ACC112 (cell line): ENCODE data around the gene GAK.

ENCODE experiments used
- H2AFZ ChIP-seq: fragments of 200-600 bp; sonication (generic); one replicate; pipeline ENCODE4 v1.6.0; 2017; ENCODE audit warnings: antibody characterized with exemption, low read length; ENCODE audit not compliant: unreplicated experiment
- H3K27ac ChIP-seq: fragments of 200-600 bp; sonication (generic); 2 replicates; pipeline ENCODE4 v1.5.1; 2014; ENCODE audit warnings: low read depth, mild to moderate bottlenecking, antibody characterized with exemption, low read length, moderate library complexity
- H3K27me3 ChIP-seq: fragments of 200-600 bp; sonication (generic); 2 replicates; pipeline ENCODE4 v1.6.1; 2014; ENCODE audit warnings: mild to moderate bottlenecking, antibody characterized with exemption, low read length, moderate library complexity, mixed read lengths; ENCODE audit not compliant: insufficient read depth
- H3K36me3 ChIP-seq: fragments of 200-600 bp; sonication (generic); 2 replicates; pipeline ENCODE4 v1.6.1; 2016; ENCODE audit warnings: mild to moderate bottlenecking, antibody characterized with exemption, low read length, moderate library complexity, mixed read lengths; ENCODE audit not compliant: insufficient read depth
- H3K4me1 ChIP-seq: fragments of 200-600 bp; sonication (generic); one replicate; pipeline ENCODE4 v1.6.1; 2016; ENCODE audit warnings: low read length, mixed read lengths; ENCODE audit not compliant: insufficient read depth, unreplicated experiment, control insufficient read depth
- H3K4me3 ChIP-seq: fragments of 200-600 bp; sonication (generic); 2 replicates; pipeline ENCODE4 v1.5.1; 2014; ENCODE audit warnings: mild to moderate bottlenecking, low read depth, low read length
- H3K79me2 ChIP-seq: fragments of 200-600 bp; sonication (generic); one replicate; pipeline ENCODE4 v1.6.0; 2016; ENCODE audit warnings: low read length; ENCODE audit not compliant: control insufficient read depth, unreplicated experiment, insufficient read depth

Gene GAK

GRCh38 chr4:912548-913279 lies 19.4 kb downstream of the GAK start:
- Histone ChIP-seq H2AFZ (no peak overlapping the region), H3K79me2 (peaks cover 70% of the 10 kb centered on the region), H3K36me3 (peaks cover 15% of the 10 kb centered on the region; the same call in 1 of the 2 replicates), H3K4me1 (peaks cover 3% of the 10 kb centered on the region), H3K27me3 (no peaks in the 10 kb centered on the region), H3K27ac (no peak overlapping the region), H3K4me3 (no peak overlapping the region)

DNA sequence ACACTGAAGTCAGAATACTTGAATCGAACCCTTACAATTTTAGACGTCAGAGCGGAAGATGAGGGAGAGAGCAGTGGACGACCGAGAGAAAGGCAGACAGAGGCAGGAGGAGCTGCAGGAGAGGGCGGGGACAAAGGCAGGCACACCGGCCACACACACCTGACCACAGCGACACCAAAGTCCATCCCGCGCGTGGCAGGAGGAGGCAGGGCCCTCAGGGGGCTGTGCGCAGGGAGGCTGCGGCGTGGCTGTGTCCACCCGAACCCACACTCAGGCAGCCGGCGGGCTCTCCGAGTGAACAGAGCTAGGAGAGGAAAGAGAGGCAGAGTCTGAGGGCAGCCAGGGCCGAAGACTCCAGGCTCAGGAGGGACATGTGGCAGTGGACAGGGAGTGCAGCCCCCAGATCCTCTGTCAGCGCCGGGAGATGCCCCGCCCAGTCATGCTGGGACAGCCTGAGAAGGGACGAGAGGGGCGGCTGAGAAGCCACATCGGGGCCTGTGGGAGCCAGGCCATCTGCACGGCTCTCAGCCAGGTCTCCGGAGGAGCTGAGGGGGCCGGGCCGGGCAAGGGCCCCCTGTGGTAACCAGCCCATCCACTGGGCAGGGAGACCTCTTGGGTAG lies 20.1 kb downstream of the GAK start:
- Histone ChIP-seq H3K27me3 (no peaks in the 10 kb centered on the region), H3K79me2 (peaks cover 67% of the 10 kb centered on the region), H3K4me1 (peaks cover 3% of the 10 kb centered on the region), H3K4me3 (no peak overlapping the region), H3K36me3 (peaks cover 15% of the 10 kb centered on the region; the same call in 1 of the 2 replicates), H2AFZ (no peak overlapping the region), H3K27ac (no peak overlapping the region)

DNA sequence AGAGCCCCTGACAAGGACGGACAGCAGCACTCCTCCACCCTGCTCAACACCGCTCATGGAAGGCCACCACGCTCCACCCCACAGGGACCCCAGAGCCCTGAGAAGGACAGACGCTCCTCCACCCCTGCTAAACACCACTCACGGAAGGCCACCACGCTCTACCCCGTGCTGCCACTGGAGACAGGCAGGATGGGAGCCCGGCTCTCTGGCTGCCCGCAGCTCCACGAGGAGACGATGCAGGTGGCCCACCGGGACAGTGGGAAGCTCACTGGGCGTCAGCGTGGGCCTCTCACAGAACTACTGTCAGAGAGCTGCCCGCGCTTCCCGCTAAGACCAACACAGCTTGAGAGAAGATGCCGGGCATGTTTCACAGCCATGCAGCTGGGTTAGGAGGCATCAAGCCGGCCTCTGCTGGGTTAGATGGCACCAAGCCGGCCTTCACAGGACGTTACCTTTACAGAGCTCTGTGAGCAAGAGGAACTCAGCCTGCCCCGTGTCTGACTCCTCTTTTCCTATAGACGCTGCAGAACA lies 20.8 kb downstream of the GAK start:
- Histone ChIP-seq H3K4me3 (no peak overlapping the region), H3K27me3 (no peaks in the 10 kb centered on the region), H3K79me2 (peaks cover 60% of the 10 kb centered on the region), H3K36me3 (peaks cover 15% of the 10 kb centered on the region; the same call in 1 of the 2 replicates), H2AFZ (no peak overlapping the region), H3K27ac (no peak overlapping the region), H3K4me1 (peaks cover 3% of the 10 kb centered on the region)

DNA sequence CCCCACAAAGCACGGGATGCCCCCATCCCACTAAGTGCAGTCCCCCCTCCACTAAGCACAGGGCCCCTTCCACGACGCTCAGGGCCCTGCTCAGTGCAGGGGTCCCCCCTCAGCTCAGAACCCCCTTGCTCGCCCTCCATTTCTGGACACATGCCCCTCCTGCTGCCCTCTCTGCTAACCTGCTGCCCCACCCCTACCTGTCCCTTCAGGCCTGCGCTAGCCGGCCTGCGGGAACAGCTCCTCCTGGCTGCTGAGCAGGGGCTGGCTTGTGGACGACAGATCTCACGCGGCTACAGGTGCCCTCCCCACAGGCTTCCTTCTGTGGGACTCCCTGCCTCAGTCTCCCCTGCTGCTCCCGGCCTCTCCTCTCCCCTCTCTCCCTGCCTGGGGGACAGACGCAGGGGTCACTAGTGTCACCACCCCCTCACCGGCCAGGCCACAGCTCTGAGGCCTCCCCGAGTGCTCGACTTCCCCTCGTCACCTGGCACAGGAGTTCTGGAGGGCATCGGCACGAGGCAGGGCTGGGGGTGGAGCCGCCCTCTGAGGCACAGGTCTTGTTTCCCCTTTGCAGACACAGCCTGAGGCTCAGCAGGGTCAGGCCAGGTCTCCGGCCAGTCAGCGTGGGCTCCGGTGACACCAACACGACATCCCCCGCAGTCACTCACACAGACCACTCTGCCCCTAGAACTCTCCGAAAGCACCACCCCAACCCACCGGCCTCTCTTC lies 21.6 kb downstream of the GAK start:
- H3K36me3 ChIP-seq = peaks cover 20% of the 10 kb centered on the region; the same call in 1 of the 2 replicates
- H2AFZ ChIP-seq = no peak overlapping the region
- H3K27ac ChIP-seq = no peak overlapping the region
- H3K4me3 ChIP-seq = no peak overlapping the region
- no peaks in the 10 kb centered on the region for H3K27me3 ChIP-seq
- H3K79me2 ChIP-seq = peaks cover 52% of the 10 kb centered on the region
- peaks cover 3% of the 10 kb centered on the region for H3K4me1 ChIP-seq

DNA sequence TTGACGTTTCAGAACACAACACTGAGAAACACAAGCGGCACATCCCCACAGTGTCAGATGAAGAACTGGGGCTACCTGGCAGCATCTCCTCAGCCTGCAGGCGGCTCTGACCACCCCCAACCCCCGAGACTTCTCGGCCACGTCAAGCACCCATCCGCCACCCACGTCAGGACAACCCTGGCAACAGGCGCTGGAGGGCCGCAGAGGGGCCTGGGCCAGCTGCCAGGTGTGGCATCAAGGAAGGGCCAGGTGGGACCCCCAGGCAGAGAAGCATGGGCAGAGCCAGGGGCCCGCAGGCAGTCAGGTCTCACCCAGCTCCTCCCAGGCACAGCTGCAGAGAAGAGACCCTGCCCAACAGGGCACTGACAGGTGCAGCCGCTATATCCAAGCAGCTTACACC lies 22.3 kb downstream of the GAK start:
- H3K36me3 ChIP-seq = peaks cover 21% of the 10 kb centered on the region; the same call in 1 of the 2 replicates
- no peaks in the 10 kb centered on the region for H3K4me1 ChIP-seq
- no peaks in the 10 kb centered on the region for H3K27me3 ChIP-seq
- H3K27ac ChIP-seq = no peak overlapping the region
- H2AFZ ChIP-seq = no peak overlapping the region
- no peak overlapping the region for H3K4me3 ChIP-seq
- peaks cover 45% of the 10 kb centered on the region for H3K79me2 ChIP-seq

GRCh38 chr4:909131-909571 lies 23.0 kb downstream of the GAK start:
- Histone ChIP-seq H3K27ac (no peak overlapping the region), H3K4me3 (no peak overlapping the region), H3K36me3 (peaks cover 21% of the 10 kb centered on the region; the same call in 1 of the 2 replicates), H2AFZ (no peak overlapping the region), H3K4me1 (no peaks in the 10 kb centered on the region), H3K79me2 (peaks cover 40% of the 10 kb centered on the region), H3K27me3 (no peaks in the 10 kb centered on the region)

- Histone ChIP-seq H3K4me1 (no peaks in the 10 kb centered on the region), H3K79me2 (peaks cover 32% of the 10 kb centered on the region), H3K36me3 (peaks cover 21% of the 10 kb centered on the region; the same call in 1 of the 2 replicates), H3K27me3 (no peaks in the 10 kb centered on the region), H3K4me3 (no peak overlapping the region), H3K27ac (no peak overlapping the region), H2AFZ (no peak overlapping the region)
Observed at GRCh38 chr4:907691-908425, 24.3 kb downstream of the GAK start.

DNA sequence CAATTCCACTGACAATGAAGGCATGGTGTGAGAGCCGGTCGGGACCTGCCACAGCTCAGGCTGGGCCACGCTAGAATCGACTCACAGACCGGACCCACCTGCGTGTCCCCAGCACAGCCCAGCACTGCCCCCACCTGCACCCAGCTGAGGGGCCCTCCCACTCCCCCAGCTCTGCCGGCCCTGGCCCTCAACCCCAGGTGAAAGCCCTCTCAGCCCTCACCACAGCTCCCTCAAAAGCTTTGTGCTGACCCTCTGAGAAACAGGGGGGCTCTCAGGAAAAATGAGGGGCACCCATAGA lies 25.1 kb downstream of the GAK start:
- peaks cover 18% of the 10 kb centered on the region; the same call in 1 of the 2 replicates for H3K36me3 ChIP-seq
- no peaks in the 10 kb centered on the region for H3K4me1 ChIP-seq
- H2AFZ ChIP-seq = no peak overlapping the region
- no peak overlapping the region for H3K27ac ChIP-seq
- peaks cover 27% of the 10 kb centered on the region for H3K79me2 ChIP-seq
- no peaks in the 10 kb centered on the region for H3K27me3 ChIP-seq
- H3K4me3 ChIP-seq = no peak overlapping the region

GRCh38 chr4:906339-907102 lies 25.6 kb downstream of the GAK start:
- Histone ChIP-seq H3K27me3 (no peaks in the 10 kb centered on the region), H3K4me1 (no peaks in the 10 kb centered on the region), H3K4me3 (no peak overlapping the region), H3K27ac (no peak overlapping the region), H3K79me2 (peaks cover 23% of the 10 kb centered on the region), H3K36me3 (peaks cover 18% of the 10 kb centered on the region; the same call in 1 of the 2 replicates), H2AFZ (no peak overlapping the region)
